H1 (cell line): ENCODE results near the gene AURKAIP1. TPM values are rescaled to one million over a fixed set of nuclear protein-coding genes. Genes with fewer than 3 reads are reported as not detected.

Source experiments
- CHD7 ChIP-seq: fragments of 300-600 bp; sonication (generic); IDR thresholded peaks from 2 replicates; pipeline ENCODE4 v1.7.1; 2012; ENCODE audit warnings: low read length, moderate library complexity, mild to moderate bottlenecking, inconsistent platforms; ENCODE audit not compliant: insufficient replicate concordance
- KDM1A ChIP-seq: fragments of 200-600, 300-600 bp; sonication (generic); IDR thresholded peaks from 2 replicates; pipeline ENCODE4 v1.7.1; 2016; ENCODE audit warnings: mild to moderate bottlenecking, low read length, borderline replicate concordance
- RAD21 ChIP-seq, 2 experiments: IDR thresholded peaks in 1 of 2; conservative IDR thresholded peaks in 1 of 2; 2 replicates each; pipeline ENCODE4 v1.6.1; 2011; ENCODE audit warnings: low read depth in 2 of 2, low read length in 2 of 2, improper control_type of control experiment in 1 of 2, inconsistent platforms in 1 of 2, mild to moderate bottlenecking in 1 of 2, moderate library complexity in 1 of 2
- RBBP5 ChIP-seq: IDR thresholded peaks from 2 replicates; pipeline ENCODE4 v1.7.1; 2012; ENCODE audit warnings: low read depth, mild to moderate bottlenecking, inconsistent platforms, low read length, moderate library complexity, borderline replicate concordance
- polyA plus RNA-seq, 7 experiments: library from polyadenylated mRNA; depleted of rRNA in 3 of 7; stranded (reverse) in 5 of 7; unstranded in 2 of 7; fragments of >200 nt in 5 of 7; fragments of 200-250 nt in 2 of 7; gene quantifications; 1 replicate in 5 of 7; 2 replicates in 1 of 7; 4 replicates in 1 of 7; pipeline versions ENCODE4 v1.2.1 to v1.2.3, GENCODE V29; 2011 to 2013; ENCODE audit warnings: missing spikeins in 2 of 7, mixed read lengths in 2 of 7
- total RNA-seq: library from RNA; stranded (reverse); fragmentation: NEBNext Ultra II Directional; extraction: Animal tissue kit (Norgen Biotek cat#: 25700); gene quantifications from 2 replicates; pipeline ENCODE4 v1.2.1, GENCODE V29; 2021

The AURKAIP1 gene
- total and polyA plus RNA-seq, 2 of the 8 experiments (the other 6 are each of a cell fraction or from before 2014, with no cell fraction given): 87.8 to 194 TPM

DNA sequence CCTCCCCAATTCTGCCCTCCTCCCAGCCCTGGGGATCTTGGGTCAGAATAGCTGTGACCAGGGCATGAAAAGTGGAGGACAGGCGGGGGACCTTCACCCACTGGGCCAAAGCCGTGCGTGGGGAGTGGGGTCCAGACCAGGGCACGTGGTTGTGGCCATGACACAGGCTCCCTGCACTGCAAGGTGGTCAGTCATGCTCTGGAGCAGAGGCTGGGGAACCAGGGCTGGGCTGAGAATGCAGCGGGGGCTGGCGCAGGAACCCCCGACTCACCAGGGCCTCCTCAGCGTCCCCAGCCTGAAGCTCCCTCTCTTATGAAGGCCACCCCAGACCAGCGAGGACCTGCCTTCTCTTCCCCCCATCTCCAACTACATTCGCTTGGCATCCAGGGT lies 28.5 kb downstream of the AURKAIP1 start (continued):
- TF ChIP-seq CHD7 (no peak), RBBP5 (no peak), KDM1A (no peak), RAD21 (IDR thresholded peaks at IDR 0.05 in 1 of 2, conservative IDR thresholded peaks at IDR 0.05 in 1 of 2; ENCODE audit: low read depth in 2 of 2, low read length in 2 of 2) (no peak)
